GM18526 (cell line): ENCODE measurements around the gene SORCS2.

Source experiments
- POLR2A ChIP-seq: IDR thresholded peaks from 3 replicates; pipeline ENCODE4 v1.6.1; 2011; ENCODE audit not compliant: insufficient read length; ENCODE audit errors: extremely low read depth

Gene SORCS2

GRCh38 chr4:7171191-7171900, 21.0 kb upstream of the SORCS2 start:
- TF ChIP-seq POLR2A = no peak

- TF ChIP-seq POLR2A = no peak
Observed at GRCh38 chr4:7172508-7172907, 19.8 kb upstream of the SORCS2 start.

GRCh38 chr4:7172946-7173345, 19.4 kb upstream of the SORCS2 start:
- no peak for TF ChIP-seq POLR2A

- no peak for TF ChIP-seq POLR2A
Observed at GRCh38 chr4:7173841-7174449, 18.4 kb upstream of the SORCS2 start.

- TF ChIP-seq POLR2A = no peak
Observed at GRCh38 chr4:7179158-7179557, 13.2 kb upstream of the SORCS2 start.

GRCh38 chr4:7180938-7181337, 11.4 kb upstream of the SORCS2 start:
- TF ChIP-seq POLR2A = no peak

- TF ChIP-seq POLR2A = no peak
Observed at GRCh38 chr4:7182616-7183015, 9.7 kb upstream of the SORCS2 start.

GRCh38 chr4:7183161-7183560, 9.2 kb upstream of the SORCS2 start:
- no peak for TF ChIP-seq POLR2A

GRCh38 chr4:7183780-7184460, 8.4 kb upstream of the SORCS2 start:
- no peak for TF ChIP-seq POLR2A

GRCh38 chr4:7185487-7186030, 6.8 kb upstream of the SORCS2 start:
- no peak for TF ChIP-seq POLR2A

- no peak for TF ChIP-seq POLR2A
Observed at GRCh38 chr4:7186031-7186430, 6.3 kb upstream of the SORCS2 start.

GRCh38 chr4:7186516-7187167, 5.7 kb upstream of the SORCS2 start:
- TF ChIP-seq POLR2A = no peak

- TF ChIP-seq POLR2A = no peak
Observed at GRCh38 chr4:7187168-7187535, 5.2 kb upstream of the SORCS2 start.

GRCh38 chr4:7187691-7188090, 4.6 kb upstream of the SORCS2 start:
- no peak for TF ChIP-seq POLR2A

- TF ChIP-seq POLR2A = no peak
Observed at GRCh38 chr4:7189066-7189465, 3.3 kb upstream of the SORCS2 start.
